GM10248 (cell line): ENCODE measurements around the gene CHCHD6.
"Not testable (repeated sequence)": the region's sequence is repeated elsewhere in the genome, so short reads cannot be mapped to it uniquely, and the experiment has no call there.

Experiments used
- CTCF ChIA-PET: fragments of 300-600 bp; sonication (Branson Sonifier 250); formaldehyde crosslinking; extraction: SDS; loops from one replicate; lab custom pipeline; 2021; ENCODE audit warnings: antibody characterized with exemption; lab: Yijun Ruan, JAX
- POLR2A ChIA-PET: fragments of 350-650 bp; sonication (Branson Sonifier 250); formaldehyde crosslinking; extraction: SDS; loops from one replicate; lab custom pipeline; 2020; ENCODE audit warnings: antibody characterized with exemption; lab: Yijun Ruan, JAX
- DNase-seq: peaks from one replicate; pipeline ENCODE4 v3.0.0; 2012; ENCODE audit errors: extremely low spot score
- CTCF ChIP-seq: IDR thresholded peaks from 2 replicates; pipeline ENCODE4 v1.5.1; 2012; ENCODE audit warnings: mild to moderate bottlenecking, low read depth; ENCODE audit errors: extremely low read depth, missing control alignments, control extremely low read depth

CHCHD6 gene

GRCh38 chr3:126798521-126798920 is 94.5 kb downstream of the CHCHD6 start:
- DNase-seq, result no peak
- POLR2A ChIA-PET, result no interaction called here
- no peak for TF ChIP-seq CTCF
- CTCF ChIA-PET, result interaction anchor here (1.1 kb wide), 1 partner anchor 47 kb away, joined by 3 read pairs; no protein-coding TSS in a partner anchor

GRCh38 chr3:126799099-126799498 is 95.1 kb downstream of the CHCHD6 start:
- CTCF ChIA-PET, result interaction anchor here (1.1 kb wide), 1 partner anchor 47 kb away, joined by 3 read pairs; no protein-coding TSS in a partner anchor
- POLR2A ChIA-PET, result no interaction called here
- no peak for TF ChIP-seq CTCF

GRCh38 chr3:126801312-126801711 is 97.3 kb downstream of the CHCHD6 start:
- CTCF ChIA-PET, DNase-seq, POLR2A ChIA-PET: not testable (repeated sequence)

More at GRCh38 chr3:126799099-126799498, 95.1 kb downstream of the CHCHD6 start:
- DNase-seq, result no peak

GRCh38 chr3:126807795-126808194 is 103.8 kb downstream of the CHCHD6 start:
- no peak for DNase-seq
- POLR2A ChIA-PET, result no interaction called here
- CTCF ChIA-PET, result no interaction called here
- no peak for TF ChIP-seq CTCF

- TF ChIP-seq CTCF, result no peak
- ChIA-PET POLR2A (no interaction called here), CTCF (no interaction called here)
- no peak for DNase-seq
Measured at GRCh38 chr3:126811530-126811929, 107.5 kb downstream of the CHCHD6 start.

GRCh38 chr3:126816298-126816697 is 112.3 kb downstream of the CHCHD6 start:
- CTCF ChIA-PET, result interaction anchor here (1.3 to 1.4 kb wide), 2 partner anchors 36 to 44 kb away, joined by 3 to 4 read pairs; no protein-coding TSS in a partner anchor
- no peak for TF ChIP-seq CTCF
- POLR2A ChIA-PET, result no interaction called here
- DNase-seq, result no peak

- ChIA-PET CTCF (interaction anchor here (0.9 to 1.4 kb wide), 2 partner anchors 43 to 65 kb away, joined by 3 read pairs; no protein-coding TSS in a partner anchor), POLR2A (no interaction called here)
- DNase-seq, result no peak
- no peak for TF ChIP-seq CTCF
Measured at GRCh38 chr3:126816986-126817777, 113.1 kb downstream of the CHCHD6 start.
